Measurements from ENCODE around the gene PACRG. TPM values are rescaled to one million over a fixed set of nuclear protein-coding genes. Genes with fewer than 3 reads are reported as not detected.

Gene PACRG
- total and polyA plus RNA-seq, 2 of the 4 experiments (the other 2 are of a cell fraction): not detected

DNA sequence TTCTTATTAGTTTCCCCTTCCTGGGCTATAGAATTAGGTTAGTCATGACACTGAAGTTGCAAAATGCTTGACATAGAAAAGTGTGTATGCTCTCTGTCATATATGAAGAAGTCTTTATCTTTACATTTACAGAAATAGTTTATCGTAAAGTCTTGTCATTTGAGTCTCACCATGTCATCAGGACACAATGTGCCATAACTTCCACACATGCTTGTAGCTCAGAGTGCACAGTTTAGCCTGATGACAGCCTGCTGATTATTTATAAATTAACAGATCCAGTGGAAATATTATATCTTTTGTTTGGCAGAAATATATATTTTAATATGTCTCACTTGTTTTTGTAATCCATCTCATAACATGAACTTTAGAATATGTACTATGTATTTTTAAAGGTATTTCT lies 399.8 kb downstream of the PACRG start:
- Histone ChIP-seq H3K23ac (ENCODE audit: low read depth, low read length) (no peak overlapping the region), H2AK9ac (replicated peaks; ENCODE audit: low read depth, low read length, poor library complexity) (no peak overlapping the region), H2BK20ac (ENCODE audit: low read depth, low read length) (no peak overlapping the region), H2AK5ac (ENCODE audit: low read depth, low read length) (no peak overlapping the region), H3K9ac (ENCODE audit: low read depth, low read length) (no peak overlapping the region), H3K27ac (ENCODE audit: insufficient read depth, low read length) (no peak overlapping the region), H3K27me3 (ENCODE audit: control insufficient read depth, insufficient read depth, low read length) (no peaks in the 10 kb centered on the region), H2AFZ (replicated peaks; ENCODE audit: low read length, poor library complexity) (no peak overlapping the region), H3K79me1 (ENCODE audit: low read depth in 1 of 2, low read length in 2 of 2) (no peaks in the 10 kb centered on the region), H4K20me1 (ENCODE audit: insufficient read depth, low read length) (no peaks in the 10 kb centered on the region), H3K56ac (ENCODE audit: extremely low read depth, insufficient read depth, low read length) (no peak overlapping the region), H4K5ac (ENCODE audit: low read depth, low read length) (no peak overlapping the region), H2BK5ac (ENCODE audit: low read depth, low read length, poor library complexity, severe bottlenecking) (no peak overlapping the region), H3K9me3 (ENCODE audit: control insufficient read depth, insufficient read depth, low read length) (peaks cover 16% of the 10 kb centered on the region), H2BK120ac (ENCODE audit: low read depth, low read length) (no peak overlapping the region), H3K4me1 (ENCODE audit: control insufficient read depth, insufficient read depth, low read length) (no peaks in the 10 kb centered on the region), H2BK15ac (ENCODE audit: low read depth, low read length) (no peak overlapping the region), H3K9me1 (ENCODE audit: insufficient read depth, low read length) (no peaks in the 10 kb centered on the region), H3K4me2 (ENCODE audit: low read depth, low read length) (no peak overlapping the region), H3K18ac (ENCODE audit: low read depth, low read length) (no peak overlapping the region), H3K36me3 (ENCODE audit: control insufficient read depth, insufficient read depth, low read length) (no peaks in the 10 kb centered on the region), H3K14ac (replicated peaks; ENCODE audit: low read depth, low read length) (no peak overlapping the region), H4K8ac (ENCODE audit: low read depth in 2 of 2, low read length in 2 of 2) (no peak overlapping the region), H3K4ac (ENCODE audit: low read depth, low read length) (no peak overlapping the region), H4K91ac (ENCODE audit: insufficient read depth, low read depth, low read length) (no peak overlapping the region), H3K4me3 (ENCODE audit: insufficient read depth, low read depth, low read length) (no peak overlapping the region)
- TF ChIP-seq SMC3 (IDR thresholded peaks at IDR 0.05; ENCODE audit: low read depth, low read length): no peak
- TF ChIP-seq CTCF (conservative IDR thresholded peaks at IDR 0.05; ENCODE audit: low read depth, low read length): no peak
- no peak for TF ChIP-seq FOS (IDR thresholded peaks at IDR 0.05; ENCODE audit: low read depth, low read length)
- TF ChIP-seq RCOR1 (IDR thresholded peaks at IDR 0.05; ENCODE audit: insufficient replicate concordance, low read length): no peak
- TF ChIP-seq POLR2A (IDR thresholded peaks at IDR 0.05; ENCODE audit: low read depth, low read length): no peak
- no peak for TF ChIP-seq CHD1 (IDR thresholded peaks at IDR 0.05; ENCODE audit: low read depth, low read length)
- TF ChIP-seq CEBPB (IDR thresholded peaks at IDR 0.05; ENCODE audit: low read depth, low read length): no peak
- no peak for TF ChIP-seq BHLHE40 (IDR thresholded peaks at IDR 0.05; ENCODE audit: low read depth, low read length)
- TF ChIP-seq RFX5 (IDR thresholded peaks at IDR 0.05; ENCODE audit: low read depth, low read length): no peak
- TF ChIP-seq, protein P1, sequence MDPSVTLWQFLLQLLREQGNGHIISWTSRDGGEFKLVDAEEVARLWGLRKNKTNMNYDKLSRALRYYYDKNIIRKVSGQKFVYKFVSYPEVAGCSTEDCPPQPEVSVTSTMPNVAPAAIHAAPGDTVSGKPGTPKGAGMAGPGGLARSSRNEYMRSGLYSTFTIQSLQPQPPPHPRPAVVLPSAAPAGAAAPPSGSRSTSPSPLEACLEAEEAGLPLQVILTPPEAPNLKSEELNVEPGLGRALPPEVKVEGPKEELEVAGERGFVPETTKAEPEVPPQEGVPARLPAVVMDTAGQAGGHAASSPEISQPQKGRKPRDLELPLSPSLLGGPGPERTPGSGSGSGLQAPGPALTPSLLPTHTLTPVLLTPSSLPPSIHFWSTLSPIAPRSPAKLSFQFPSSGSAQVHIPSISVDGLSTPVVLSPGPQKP (IDR thresholded peaks at IDR 0.05; ENCODE audit: borderline replicate concordance, low read depth, low read length): no peak
- TF ChIP-seq MAZ (IDR thresholded peaks at IDR 0.05; ENCODE audit: borderline replicate concordance, low read depth, low read length): no peak
- TF ChIP-seq MXI1 (IDR thresholded peaks at IDR 0.05; ENCODE audit: borderline replicate concordance, low read depth, low read length): no peak
- no peak for TF ChIP-seq RAD21 (IDR thresholded peaks at IDR 0.05; ENCODE audit: low read length)
- TF ChIP-seq NFE2L2 (IDR thresholded peaks at IDR 0.05; ENCODE audit: low read depth, low read length): no peak
- TF ChIP-seq USF2 (IDR thresholded peaks at IDR 0.05; ENCODE audit: low read depth, low read length): no peak
- no peak for TF ChIP-seq MAFK (IDR thresholded peaks at IDR 0.05; ENCODE audit: low read depth, low read length)
- intact Hi-C loops (cut with micrococcal nuclease): no loop called here
- in situ Hi-C loops (cut with MboI; ENCODE audit: low sequenced_read_pairs): no loop called here
- ATAC-seq (ENCODE audit: low read depth) (no peak), DNase-seq (no peak)
- no CpG with 5 or more reads among the region's 1 CpG for WGBS, 2 experiments (ENCODE audit: extremely low coverage in 2 of 2, insufficient read length in 1 of 2)
- no TSS peak for BruUV-seq (replicated peaks)
- dilution Hi-C loops (cut with HindIII; ENCODE audit: low sequenced_read_pairs, unreplicated experiment): no loop called here
- CTCF ChIA-PET: no interaction called here
- POLR2A ChIA-PET (ENCODE audit: unreplicated experiment): no interaction called here
